DMS79 (cell line): ENCODE data around the gene GALM.
"Not testable (repeated sequence)": the region's sequence is repeated elsewhere in the genome, so short reads cannot be mapped to it uniquely, and the experiment has no call there.

ENCODE experiments used
- DNase-seq: peaks from one replicate; lab custom pipeline; 2025; lab: John Stamatoyannopoulos, UW

Gene GALM

DNA sequence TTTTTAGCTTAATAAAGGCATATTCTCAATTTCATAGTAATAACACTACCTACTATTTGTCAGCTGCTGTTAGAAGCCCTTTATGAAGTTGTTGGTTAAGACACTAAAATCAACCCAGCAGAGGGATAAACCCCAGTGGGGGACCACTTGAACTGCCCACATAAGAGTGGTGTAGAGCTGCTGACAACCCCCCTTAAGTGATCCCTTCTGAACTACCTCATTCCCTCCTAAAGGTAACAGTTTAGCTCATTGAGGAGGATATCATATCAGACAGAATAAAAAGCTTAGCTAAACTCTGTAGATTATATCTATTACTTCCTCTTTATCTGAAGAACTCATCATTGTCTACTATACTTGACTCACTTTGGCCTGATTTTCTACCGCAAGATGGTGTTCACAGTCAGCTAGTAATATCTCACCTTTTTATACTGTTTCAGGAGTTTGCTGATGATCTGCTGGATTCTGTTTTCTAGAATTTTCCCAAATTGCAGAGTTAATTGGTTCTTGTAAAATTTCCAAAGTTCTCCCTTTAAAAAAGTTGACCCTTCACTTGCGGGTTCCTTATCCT is 16.2 kb downstream of the GALM start:
- DNase-seq, result no peak

DNA sequence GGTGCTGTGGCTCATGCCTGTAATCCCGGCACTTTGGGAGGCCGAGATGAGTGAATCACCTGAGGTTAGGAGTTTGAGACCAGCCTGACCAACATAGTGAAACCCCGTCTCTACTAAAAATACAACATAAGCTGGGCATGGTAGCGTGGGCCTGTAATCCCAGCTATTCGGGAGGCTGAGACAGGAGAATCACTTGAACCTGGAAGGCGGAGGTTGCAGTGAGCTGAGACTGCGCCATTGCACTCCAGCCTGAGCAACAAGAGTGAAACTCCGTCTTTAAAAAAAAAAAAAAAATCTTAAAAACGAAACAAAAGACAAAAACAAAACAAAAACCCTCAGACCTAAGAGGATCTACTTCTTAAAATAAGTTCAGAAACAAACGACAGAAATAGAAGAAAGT is 16.7 kb downstream of the GALM start:
- DNase-seq, result not testable (repeated sequence)

DNA sequence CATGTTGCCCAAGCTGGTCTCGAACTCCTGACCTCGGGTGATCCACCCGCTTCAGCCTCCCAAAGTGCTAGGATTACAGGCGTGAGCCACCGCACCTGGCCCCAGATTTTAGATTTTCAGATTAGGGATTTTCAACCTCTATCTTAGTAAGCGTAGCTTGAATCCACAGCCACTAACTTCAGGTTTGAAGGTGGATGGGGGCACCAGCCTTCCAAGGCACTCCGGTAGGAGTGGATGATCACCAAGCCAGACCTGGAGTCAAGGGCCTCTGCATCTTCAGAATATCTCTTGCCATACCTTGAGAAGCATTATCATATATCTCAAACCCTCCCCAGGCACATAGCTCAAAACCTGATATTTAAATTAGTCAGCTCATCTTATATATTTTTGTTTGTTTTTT is 17.9 kb downstream of the GALM start:
- DNase-seq, result no peak

DNA sequence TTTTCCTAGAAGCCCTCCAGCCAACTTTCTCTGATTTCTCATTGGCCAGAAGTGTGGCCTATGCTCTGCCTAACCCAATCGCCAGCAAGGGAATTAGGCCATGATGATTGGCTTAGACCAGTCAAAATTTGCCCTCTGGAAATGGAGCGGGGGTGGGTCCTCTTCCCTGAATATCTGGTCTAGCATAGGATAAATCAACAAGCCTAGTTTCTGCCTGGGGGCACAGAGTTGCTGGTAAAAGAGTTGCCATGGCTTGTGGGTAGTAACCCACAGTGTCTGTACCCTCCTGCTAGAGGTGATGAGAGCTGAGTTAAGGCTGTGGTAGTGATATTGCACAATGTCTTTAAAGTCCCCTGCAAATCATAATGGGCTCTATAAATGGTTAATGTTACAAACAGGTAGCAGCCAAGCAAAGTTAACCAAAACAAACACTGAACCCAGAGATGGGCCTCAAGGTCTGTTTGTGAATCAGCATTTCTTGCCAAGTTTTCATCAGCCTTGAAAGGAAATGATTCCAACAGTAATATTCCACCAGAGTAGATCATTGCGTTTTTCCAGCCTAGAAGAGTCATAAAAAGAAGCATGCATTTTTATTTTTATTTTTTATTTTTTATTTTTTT is 19.3 kb downstream of the GALM start:
- DNase-seq, result no peak

DNA sequence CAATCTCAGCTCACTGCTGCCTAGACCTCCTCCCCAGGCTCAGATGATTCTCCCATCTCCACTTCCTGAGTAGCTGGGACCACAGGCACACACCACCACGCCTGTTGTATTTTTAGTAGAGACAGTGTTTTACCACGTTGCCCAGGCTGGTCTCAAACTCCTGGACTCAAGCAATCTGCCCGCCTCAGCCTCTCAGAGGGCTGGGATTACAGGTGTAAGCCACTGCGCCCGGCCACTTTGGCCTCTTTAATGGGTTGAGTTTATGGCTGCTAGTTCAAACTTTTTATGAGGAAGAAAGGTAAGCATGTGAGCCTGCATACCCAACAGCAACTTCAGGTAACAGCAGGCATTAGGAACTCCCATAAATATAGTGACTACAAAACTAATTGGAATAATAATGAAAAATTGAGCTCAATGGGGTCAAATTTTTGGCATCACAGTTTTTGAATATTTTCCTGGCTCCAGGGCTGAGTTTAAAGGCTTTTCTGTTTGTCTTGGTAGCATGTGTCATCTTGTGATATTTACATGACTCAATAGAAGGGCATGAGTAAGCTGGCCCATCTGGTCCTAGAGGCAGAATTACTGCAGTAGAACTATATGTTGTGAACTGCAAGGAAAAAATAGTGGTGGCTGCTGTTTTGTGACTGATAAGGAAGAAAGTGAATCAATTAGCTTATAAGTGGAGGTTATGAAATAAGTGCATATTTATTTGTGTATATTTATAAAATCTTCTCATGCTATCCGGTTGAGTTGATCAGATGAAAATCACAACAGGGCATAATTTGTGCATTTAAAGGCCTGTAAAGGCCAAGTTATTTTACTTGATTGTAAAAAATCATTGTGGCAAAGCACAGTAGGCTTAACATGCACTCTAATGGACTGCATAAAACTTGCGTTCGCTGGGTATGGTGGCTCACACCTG is 24.8 kb downstream of the GALM start:
- no peak for DNase-seq

DNA sequence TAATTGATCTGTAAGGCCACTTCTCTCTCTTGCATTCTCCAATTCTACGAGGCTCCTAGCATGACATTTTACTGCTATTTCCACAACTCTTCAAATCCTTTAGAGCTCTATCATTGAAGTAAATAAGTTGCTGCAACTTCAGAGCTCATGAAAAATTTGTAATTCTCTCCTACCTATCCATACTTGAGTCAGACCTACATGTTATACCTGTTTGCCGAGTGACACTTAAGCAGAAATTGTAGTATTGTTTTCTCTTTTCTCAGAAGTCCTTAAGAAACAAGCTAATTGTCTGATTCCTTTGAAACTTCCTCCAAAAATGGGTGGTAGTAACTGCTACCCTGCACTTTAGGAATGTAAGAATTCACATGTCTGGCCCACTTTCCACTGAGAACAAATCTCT is 26.1 kb downstream of the GALM start:
- DNase-seq, result no peak

DNA sequence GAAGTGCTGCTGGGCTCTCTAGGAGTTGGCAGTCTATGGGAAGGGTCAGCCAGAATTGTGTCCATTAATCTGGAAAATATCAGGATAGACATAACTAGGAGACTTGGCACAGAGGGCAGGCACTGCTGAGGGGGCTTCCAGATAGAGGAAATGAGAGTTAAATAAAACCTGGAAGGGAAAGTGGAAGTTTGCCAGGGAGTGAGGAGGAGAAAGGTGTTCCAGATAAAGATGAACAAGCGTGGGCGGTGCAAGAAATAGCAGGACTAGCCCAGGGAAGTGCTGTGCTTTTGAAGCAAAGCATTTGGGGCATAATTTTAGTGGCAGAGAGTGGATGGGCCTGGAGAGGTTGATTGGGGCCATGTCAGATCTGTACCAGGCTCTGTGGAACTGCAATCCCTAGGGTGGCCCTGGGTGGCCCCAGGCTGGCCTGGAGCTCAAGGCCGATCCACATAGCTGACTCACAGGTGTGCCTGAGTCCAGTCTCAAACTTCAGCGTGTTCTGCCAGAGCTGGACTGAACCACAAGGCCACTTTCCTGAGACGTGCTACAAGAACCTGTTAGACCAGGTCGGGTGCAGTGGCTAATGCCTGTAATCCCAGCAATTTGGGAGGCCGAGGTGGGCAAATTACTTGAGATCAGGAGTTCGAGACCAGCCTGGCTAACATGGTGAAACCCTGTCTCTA is 26.9 kb downstream of the GALM start:
- DNase-seq, result no peak

DNA sequence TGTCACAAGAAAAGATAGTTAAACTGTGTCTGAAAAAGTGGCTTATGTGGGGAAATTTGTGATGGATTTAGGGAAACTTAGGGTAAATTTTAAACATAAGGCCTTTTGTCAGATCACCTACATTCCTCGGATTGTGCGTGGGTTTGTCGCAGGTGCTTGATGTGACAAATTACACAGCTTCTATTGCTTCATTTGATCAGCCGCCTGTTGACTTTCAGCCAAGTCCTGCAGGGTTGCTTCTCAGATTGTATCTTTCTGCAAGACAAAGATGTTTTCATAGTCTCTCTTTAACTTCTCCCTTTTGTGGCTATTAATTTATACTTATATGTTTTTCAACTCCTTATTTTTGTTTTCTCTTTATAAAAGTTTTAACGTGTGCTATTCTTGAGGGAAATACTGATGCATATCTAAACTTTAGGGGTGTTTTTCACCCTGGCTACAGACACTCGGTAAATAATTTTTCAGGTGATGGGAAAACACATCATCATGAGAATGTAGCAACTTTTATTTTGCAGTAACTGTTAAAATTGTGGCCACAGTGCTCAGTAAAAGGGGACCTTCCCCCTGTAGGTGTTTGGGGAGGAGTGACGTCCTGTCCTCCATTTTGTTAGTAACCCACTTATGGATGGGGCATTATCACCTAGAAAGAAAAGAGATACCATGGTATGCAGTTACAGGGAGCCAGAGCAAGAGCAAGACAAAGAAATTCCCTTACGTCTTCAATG is 31.4 kb downstream of the GALM start:
- DNase-seq, result no peak

DNA sequence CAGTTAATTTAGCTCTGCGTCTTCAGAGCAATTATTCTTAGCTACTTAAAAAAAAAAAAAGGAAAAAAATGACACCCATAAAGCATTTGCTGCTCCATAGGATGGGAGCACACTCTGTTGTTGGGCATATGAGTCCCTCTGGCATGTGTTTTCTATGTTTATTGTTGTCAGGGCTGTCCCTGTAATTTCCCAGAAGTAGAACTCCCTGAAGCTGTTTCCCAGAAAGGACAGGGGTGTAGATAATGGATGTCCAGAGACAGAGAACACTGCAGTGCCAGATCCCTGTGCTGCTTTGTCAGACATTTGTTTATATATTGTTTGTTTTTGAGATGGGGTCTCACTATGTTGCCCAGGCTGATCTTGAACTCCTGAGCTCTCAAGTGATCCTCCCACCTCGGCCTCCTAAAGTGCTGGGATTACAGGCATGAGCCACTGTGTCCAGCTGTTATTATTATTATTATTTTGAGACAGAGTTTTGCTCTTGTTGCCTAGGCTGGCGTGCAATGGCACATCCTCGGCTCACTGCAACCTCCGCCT is 32.6 kb downstream of the GALM start:
- DNase-seq, result no peak

DNA sequence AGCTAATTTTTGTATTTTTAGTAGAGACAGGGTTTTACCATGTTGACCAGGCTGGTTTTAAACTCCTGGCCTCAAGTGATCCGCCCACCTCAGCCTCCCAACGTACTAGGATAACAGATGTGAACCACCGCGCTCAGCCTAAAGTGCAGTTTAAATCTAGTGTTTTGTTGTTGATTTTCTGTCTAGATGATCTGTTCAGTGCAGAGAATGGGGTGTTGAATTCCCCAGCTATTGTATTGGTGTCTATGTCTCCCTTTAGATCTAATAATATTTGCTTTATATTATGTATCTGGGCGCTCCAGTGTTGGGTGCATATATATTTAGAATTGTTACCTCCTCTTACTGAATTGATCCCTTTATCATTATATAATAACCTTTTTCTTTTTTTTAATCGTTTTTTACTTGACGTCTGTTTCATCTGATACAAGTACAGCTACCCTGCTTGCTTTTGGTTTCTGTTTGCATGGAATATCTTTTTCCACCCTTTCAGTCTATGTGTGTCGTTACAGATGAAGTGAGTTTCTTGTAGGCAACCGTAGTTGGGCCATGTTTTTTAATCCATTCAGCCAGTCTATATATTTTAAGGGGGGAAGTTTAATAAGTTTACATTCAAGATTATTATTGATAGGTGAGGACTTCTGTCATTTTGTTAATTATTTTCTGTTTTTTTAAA is 34.3 kb downstream of the GALM start:
- DNase-seq, result no peak

DNA sequence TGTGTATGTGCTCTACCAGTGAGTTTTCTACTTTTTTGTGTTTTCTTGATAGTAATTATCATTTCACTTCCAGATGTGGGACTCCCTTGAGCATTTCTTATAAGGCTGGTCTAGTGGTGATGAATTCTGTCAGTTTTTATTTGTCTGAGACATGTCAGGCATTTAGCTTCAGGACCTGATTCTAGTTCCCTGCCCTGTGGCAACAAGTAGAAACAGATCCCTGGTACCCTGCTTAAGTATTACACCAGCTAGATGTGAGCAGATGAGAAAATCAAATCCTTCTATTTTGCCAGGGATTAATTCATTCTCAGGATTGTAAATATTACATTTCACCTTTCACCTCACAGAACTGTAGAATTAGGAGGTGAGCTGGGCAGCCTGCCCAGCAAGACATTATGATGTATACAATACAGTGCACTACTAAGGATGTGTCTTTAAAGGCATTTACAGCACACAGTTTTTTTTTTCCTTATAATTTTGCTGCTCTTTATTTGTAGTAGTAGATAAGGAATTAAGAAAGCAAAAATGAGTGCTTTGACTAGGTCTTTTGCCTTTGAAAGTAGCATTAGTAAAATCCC is 35.1 kb downstream of the GALM start:
- DNase-seq, result no peak

DNA sequence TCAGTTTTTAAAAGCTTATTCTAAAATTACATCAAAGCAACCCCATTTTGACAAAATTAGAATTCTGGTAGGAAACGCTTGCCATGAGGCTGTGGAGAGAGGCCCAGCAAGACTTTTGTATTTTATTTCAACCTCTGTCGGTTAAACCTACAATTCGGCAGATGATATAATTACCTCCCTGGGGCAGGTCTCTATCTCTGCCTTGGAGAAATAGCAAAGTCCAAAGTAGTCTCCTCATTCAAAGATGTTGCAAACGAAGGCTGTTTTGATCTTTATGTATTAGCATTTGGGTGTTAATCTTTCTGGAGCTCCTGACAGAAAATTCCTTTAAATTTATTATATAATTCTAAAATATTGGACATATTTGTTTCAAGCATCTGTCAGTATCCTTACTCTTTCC is 35.6 kb downstream of the GALM start:
- no peak for DNase-seq

DNA sequence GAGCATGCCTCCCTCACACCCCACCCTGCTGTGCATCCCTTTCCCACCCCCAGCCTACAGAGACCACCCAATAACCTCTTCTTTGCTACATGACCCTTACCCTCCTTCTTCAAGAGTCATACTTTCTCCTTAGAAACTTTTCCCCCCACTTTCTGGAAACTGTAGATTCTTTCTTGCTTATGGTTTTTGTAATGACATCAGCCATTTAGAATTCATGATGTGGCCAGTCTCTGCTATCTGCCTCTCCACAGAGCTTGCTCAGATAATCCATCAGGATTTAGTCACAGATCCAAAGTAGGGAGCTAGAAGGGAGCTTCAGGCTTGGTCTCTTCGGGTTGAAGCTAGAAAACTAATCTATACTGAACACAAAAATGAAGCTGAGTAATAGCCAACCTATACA is 36.5 kb downstream of the GALM start:
- DNase-seq, result no peak

DNA sequence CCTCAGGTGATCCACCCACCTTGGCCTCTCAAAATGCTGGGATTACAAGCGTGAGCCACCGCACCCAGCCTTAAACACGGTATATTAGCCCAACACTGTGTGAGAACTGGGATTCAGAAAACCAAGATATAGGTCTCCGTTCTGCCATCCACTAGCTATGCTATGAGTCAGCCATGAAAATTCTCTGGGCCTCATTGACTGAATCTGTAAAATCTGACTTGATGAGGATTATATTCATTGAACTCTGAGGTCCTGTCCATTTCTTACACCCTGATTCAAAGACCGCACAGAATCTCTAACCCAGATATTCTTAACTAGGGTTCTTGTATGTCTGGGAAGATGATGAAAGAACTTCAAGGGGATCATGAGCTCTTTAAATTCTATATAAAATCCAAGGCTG is 37.4 kb downstream of the GALM start:
- DNase-seq, result not testable (repeated sequence)

DNA sequence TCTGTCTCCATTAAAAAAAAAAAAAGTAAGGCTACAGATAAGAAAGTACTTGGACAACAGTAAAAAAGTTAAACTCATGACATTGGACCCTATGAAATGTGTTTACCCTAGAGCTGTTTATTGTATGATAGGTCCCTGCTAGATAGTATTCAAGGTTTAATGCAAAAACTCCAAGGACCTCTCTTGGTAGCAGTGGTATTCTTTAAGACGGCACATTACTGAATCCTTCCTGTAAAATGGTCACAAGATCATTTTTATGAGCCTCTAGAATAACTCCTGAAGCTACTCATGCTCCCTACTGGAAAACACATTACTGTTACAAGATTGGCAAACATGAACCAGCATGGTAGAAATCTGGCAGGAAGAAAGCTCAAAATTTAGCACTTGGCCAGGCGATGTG is 38.8 kb downstream of the GALM start:
- no peak for DNase-seq

DNA sequence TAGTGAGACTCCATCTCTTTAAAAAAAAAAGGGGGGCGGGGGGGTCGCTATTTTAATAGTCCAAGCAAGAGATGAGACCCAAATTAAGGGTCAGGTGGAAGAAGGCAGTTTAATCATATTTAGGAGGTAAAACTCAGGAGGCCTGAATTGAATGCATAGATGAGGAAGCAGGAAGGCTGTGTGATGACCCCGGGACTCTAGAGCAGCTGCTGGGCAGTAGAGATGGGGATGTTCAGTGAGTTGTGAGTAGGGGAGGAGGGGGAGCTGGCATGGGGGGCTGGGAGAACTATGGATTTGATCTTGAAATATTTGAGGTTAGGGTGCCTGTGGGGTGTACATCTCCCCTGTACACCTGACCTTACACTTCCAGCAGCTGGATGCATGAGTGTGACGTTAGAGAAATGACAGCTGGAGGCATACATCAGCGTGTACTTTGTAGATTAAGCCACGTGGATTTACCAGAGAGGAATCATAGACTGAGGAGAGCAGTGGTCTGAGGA is 41.0 kb downstream of the GALM start:
- no peak for DNase-seq

DNA sequence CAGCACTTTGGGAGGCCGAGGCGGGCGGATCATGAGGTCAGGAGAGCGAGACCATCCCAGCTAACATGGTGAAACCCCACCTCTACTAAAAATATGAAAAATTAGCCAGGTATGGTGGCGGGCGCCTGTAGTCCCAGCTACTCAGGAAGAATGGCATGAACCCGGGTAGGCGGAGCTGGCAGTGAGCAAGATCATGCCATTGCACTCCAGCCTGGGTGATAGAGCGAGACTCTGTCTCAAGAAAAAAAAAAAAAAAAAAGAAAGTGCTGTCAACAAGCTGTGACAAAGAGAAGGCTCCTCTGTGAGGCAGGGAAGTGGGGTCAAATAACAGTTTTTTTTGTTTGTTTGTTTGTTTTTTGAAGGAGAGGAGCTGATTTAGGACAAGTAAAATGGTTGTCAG is 42.6 kb downstream of the GALM start:
- DNase-seq, result not testable (repeated sequence)

DNA sequence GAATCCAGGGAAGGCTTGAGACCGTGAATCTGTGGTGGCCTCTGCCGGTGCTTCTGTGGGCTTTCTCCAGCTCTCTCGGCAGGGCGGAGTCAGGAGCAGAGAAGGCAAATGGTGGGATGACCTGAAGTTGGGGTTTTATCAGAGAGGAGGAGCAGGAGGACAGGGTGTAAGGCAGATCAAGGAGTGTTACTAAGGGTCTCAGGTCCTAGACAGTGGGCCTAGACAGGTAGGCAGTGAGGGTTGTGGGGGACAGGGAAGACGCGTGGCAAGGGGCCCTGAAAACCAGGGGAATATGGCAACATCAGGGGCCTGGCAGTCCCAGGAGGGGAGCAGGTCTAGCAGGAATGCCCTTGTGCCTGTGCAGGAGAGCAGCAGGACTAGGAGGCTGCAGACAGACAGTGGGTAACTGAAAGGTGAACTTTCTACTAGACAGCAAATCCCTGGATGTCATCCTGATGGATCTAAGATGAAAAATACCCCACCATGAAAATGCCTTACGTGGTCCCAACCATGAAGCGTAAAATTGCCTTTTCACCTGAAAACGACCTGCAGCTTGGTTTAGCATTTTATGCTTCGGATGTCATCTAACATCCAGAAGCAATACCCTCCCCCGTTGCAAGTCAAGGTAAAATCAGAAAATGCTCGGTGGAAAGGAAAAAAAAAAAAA is 43.1 kb downstream of the GALM start:
- DNase-seq, result no peak

DNA sequence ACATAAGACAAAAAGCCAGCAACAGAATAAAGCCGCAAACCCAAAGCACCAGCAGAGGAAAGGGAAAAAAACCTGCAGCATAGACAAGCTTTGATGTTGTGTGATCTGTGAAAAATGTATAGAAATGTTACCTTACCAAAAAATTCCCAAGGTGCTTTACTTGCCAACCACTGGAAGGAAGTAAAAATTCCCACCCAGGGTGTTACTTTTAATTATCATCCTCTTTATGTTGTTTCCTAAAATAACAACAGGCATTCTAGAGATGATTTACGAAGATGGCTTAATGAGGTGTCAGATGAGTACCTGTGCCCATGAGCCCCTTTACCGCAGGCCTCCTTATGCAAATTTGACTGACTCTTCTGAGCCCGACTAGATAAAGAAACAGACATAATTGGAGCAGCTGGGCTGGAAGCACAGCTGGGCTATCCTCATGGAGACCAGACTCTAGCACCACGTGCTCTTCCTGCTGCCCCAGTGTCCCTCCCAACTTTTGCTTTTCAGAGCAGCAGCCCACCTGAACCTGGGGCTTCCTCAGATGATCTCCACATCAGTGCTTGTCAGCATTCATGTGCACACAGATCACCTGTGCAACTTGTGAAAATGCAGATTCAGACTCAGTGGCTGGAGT is 43.8 kb downstream of the GALM start:
- DNase-seq, result no peak

DNA sequence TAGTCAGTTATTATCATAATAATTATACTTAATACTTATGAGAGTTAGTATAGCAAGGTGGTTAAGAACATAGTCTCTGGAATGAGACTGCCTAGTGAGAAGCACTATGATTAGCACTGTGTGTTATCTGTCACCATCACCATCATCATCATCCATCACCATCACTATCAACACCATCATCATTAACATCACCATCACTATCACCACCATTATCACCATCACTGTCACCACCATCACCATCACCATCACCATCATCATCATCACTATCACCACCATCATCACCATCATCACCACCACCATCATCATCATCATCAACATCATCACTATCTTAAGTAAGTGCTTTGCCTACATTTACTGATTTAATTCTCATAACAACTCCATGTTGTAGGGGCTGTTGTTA is 45.6 kb downstream of the GALM start:
- no peak for DNase-seq
